Measurements from ENCODE around the gene CTR9. TPM values are rescaled to one million over a fixed set of nuclear protein-coding genes. Genes with fewer than 3 reads are reported as not detected.

CTR9 gene
- total RNA-seq, 1 donor from 2014 or later, result 38.6 TPM

DNA sequence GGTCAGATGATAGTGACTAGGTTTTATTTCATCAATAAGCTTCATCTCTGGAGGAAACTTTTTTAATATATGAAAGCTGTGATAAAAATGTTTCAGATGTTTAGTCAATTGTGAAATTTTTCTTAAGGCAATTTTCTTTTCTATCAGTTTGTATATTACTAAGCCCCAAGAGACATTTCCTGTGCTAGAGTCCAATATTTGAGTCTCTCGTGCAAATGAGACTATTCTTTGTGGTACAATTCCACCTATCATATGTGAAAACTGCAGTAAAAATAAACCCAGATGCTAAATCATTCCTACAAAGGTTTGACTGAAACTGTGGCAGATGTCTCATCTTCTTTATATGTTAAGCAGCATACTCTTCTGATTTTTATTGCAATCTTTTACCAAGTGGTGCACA lies 28.0 kb downstream of the CTR9 start:
- H3K4me1 Mint-ChIP-seq (ENCODE audit: low read depth), result no peaks in the 10 kb centered on the region
- H3K27ac Mint-ChIP-seq, result no peak overlapping the region
- TF ChIP-seq, protein P1, sequence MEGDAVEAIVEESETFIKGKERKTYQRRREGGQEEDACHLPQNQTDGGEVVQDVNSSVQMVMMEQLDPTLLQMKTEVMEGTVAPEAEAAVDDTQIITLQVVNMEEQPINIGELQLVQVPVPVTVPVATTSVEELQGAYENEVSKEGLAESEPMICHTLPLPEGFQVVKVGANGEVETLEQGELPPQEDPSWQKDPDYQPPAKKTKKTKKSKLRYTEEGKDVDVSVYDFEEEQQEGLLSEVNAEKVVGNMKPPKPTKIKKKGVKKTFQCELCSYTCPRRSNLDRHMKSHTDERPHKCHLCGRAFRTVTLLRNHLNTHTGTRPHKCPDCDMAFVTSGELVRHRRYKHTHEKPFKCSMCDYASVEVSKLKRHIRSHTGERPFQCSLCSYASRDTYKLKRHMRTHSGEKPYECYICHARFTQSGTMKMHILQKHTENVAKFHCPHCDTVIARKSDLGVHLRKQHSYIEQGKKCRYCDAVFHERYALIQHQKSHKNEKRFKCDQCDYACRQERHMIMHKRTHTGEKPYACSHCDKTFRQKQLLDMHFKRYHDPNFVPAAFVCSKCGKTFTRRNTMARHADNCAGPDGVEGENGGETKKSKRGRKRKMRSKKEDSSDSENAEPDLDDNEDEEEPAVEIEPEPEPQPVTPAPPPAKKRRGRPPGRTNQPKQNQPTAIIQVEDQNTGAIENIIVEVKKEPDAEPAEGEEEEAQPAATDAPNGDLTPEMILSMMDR (IDR thresholded peaks at IDR 0.05; ENCODE audit: unreplicated experiment), result no peak
- DNase-seq (ENCODE audit: low spot score, unreplicated experiment), result no peak
- H3K27me3 Mint-ChIP-seq, result no peaks in the 10 kb centered on the region
- no peaks in the 10 kb centered on the region for H3K9me3 Mint-ChIP-seq (ENCODE audit: low read depth)
- no peak overlapping the region for H3K4me3 Mint-ChIP-seq (ENCODE audit: low read depth)
- H3K36me3 Mint-ChIP-seq (ENCODE audit: insufficient read depth), result peaks cover 12% of the 10 kb centered on the region

DNA sequence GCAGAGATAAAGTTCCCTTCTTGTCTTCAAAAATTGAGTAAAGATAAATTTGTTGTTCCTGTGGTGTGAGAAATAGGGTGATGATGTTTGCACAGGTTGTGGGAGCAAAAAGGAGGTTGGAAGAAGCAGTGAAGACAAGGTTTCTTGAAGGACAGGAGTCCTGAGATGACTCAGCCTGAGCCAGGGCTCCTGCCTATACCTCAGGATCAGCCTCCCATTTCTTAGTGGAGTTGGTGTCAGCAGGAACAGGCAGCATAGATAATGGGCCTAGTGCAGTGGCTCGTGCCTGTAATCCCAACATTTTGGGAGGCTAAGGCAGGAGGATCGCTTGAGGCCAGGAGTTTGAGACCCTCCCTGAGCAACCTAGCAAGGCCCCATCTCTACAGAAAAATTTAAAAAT lies 29.0 kb downstream of the CTR9 start:
- H3K27ac Mint-ChIP-seq, result no peak overlapping the region

DNA sequence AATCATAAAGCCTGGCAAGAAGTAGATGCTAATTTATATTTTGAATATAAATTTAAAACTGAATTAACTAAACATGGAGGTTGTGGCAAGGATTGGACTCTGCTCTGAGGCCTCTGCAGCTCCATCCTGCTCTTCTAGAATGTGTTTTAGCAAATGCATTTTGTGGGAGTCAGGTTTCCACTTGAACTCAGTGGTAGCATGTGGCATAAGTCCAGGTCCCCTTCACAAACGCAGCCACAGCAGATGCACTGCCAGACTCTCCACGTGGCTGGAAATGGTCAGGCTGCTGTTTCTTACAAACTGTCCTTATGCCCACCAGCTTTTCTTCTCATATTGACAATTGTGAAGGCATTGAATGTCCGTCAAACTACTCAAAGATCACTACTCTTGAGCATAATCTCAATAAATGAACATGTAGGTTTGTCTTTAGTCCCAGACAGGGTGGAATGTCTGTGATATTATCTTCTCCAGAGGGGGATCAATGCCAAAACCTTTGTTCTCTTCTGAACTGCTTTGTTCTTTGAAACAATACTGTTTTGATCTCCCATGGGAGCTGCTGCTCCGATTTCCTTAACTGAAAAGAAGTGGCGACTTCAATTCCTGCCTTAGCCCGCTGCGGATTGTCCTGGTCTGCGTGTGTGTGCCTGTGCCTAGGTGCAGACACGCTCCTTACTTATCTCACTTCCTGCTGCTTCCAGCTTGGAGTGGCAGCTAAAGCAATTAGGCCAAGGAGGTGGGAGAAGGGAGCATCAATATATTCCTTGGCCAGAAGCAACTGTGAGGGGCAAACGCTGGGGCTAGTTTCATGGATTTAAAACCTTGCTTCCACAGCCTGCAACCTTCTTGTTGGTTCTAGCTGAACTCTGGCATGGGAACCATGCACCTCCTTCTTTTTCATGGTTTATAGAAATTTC lies 33.4 kb downstream of the CTR9 start:
- no peaks in the 10 kb centered on the region for H3K36me3 Mint-ChIP-seq (ENCODE audit: insufficient read depth)
- H3K27me3 Mint-ChIP-seq, result peaks cover 8% of the 10 kb centered on the region
- DNase-seq (ENCODE audit: low spot score, unreplicated experiment), result no peak
- no peaks in the 10 kb centered on the region for H3K9me3 Mint-ChIP-seq (ENCODE audit: low read depth)
- peaks cover 10% of the 10 kb centered on the region for H3K4me1 Mint-ChIP-seq (ENCODE audit: low read depth)
- H3K27ac Mint-ChIP-seq, result no peak overlapping the region
- TF ChIP-seq, protein P1 (IDR thresholded peaks at IDR 0.05; ENCODE audit: unreplicated experiment), result no peak
- H3K4me3 Mint-ChIP-seq (ENCODE audit: low read depth), result no peak overlapping the region

More for the DNA sequence above, 29.0 kb downstream of the CTR9 start:
- H3K4me3 Mint-ChIP-seq (ENCODE audit: low read depth), result no peak overlapping the region
- H3K27me3 Mint-ChIP-seq, result peaks cover under 1% of the 10 kb centered on the region
- H3K36me3 Mint-ChIP-seq (ENCODE audit: insufficient read depth), result peaks cover 12% of the 10 kb centered on the region
- H3K4me1 Mint-ChIP-seq (ENCODE audit: low read depth), result peaks cover 7% of the 10 kb centered on the region
- TF ChIP-seq, protein P1 (IDR thresholded peaks at IDR 0.05; ENCODE audit: unreplicated experiment), result no peak
- no peak for DNase-seq (ENCODE audit: low spot score, unreplicated experiment)
- H3K9me3 Mint-ChIP-seq (ENCODE audit: low read depth), result no peaks in the 10 kb centered on the region

DNA sequence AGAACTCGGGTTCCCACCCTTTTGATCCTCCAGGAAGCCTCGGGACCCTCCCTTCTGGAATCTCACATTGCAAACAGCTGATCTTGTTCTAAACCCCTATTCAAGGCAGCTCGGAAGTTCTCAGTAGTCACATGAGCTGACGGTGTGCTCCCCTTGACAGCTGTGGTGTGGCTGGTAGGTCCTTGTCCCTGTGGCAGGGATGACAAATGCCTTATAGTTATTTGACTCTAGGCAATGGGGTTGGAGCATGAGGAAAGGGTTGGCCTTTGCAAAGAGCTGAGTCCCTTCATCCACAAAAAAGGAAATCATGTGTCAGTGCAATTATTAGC lies 34.1 kb downstream of the CTR9 start:
- no peaks in the 10 kb centered on the region for H3K36me3 Mint-ChIP-seq (ENCODE audit: insufficient read depth)
- H3K9me3 Mint-ChIP-seq (ENCODE audit: low read depth), result no peaks in the 10 kb centered on the region
- H3K27me3 Mint-ChIP-seq, result peaks cover 8% of the 10 kb centered on the region
- no peak overlapping the region for H3K4me3 Mint-ChIP-seq (ENCODE audit: low read depth)
- no peak for DNase-seq (ENCODE audit: low spot score, unreplicated experiment)
- TF ChIP-seq, protein P1 (IDR thresholded peaks at IDR 0.05; ENCODE audit: unreplicated experiment), result no peak
- no peak overlapping the region for H3K27ac Mint-ChIP-seq
- H3K4me1 Mint-ChIP-seq (ENCODE audit: low read depth), result peaks cover 10% of the 10 kb centered on the region

DNA sequence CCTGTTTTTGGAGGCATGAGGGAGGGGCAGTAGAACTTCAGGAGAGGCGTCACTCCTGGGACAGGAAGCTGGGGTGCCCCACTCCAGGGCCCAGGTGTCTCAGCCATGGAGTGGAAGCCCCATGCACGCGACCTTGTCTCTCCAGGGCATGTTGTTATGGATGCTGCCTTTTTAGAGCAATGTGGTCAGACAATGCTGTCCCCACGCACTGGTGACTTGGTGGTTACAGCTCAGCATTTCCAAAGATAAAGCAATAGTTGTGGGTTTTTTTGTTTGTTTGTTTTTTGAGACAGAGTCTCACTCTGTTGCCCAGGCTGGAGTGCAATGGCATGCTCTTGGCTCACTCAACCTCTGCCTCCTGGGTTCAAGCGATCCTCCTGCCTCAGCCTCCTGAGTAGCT lies 35.4 kb downstream of the CTR9 start:
- no peak overlapping the region for H3K27ac Mint-ChIP-seq
- H3K27me3 Mint-ChIP-seq, result peaks cover 18% of the 10 kb centered on the region
- no peak overlapping the region for H3K4me3 Mint-ChIP-seq (ENCODE audit: low read depth)
- no peaks in the 10 kb centered on the region for H3K36me3 Mint-ChIP-seq (ENCODE audit: insufficient read depth)
- H3K9me3 Mint-ChIP-seq (ENCODE audit: low read depth), result no peaks in the 10 kb centered on the region
- TF ChIP-seq, protein P1 (IDR thresholded peaks at IDR 0.05; ENCODE audit: unreplicated experiment), result no peak
- peaks cover 10% of the 10 kb centered on the region for H3K4me1 Mint-ChIP-seq (ENCODE audit: low read depth)
- DNase-seq (ENCODE audit: low spot score, unreplicated experiment), result no peak

Data from progenitor cell of endocrine pancreas (in vitro differentiated cells).